IMR-90 (cell line): Measurements from ENCODE around the gene ZNF425. TPM values are rescaled to one million over a fixed set of nuclear protein-coding genes. Genes with fewer than 3 reads are reported as not detected.

Source experiments
- ATAC-seq: fragments of 200-7000 bp; cut with Tn5 transposase; 2 replicates; pipeline ENCODE4 v1.9.1; 2020; ENCODE audit warnings: low read depth, mild to moderate bottlenecking, moderate library complexity
- BruUV-seq: library from RNA; stranded (reverse); fragments of 400-500 nt; replicated peaks from 2 replicates; lab custom pipeline; 2021; lab: Mats Ljungman, UMichigan
- CTCF ChIA-PET: fragments of 300-600 bp; formaldehyde crosslinking; extraction: SDS; loops from one replicate; lab custom pipeline; 2021; ENCODE audit warnings: antibody characterized with exemption; lab: Yijun Ruan, JAX
- POLR2A ChIA-PET: fragments of 300-600 bp; sonication (Branson Sonifier 250); formaldehyde crosslinking; loops from one replicate; lab custom pipeline; 2022; ENCODE audit warnings: antibody characterized with exemption; ENCODE audit not compliant: unreplicated experiment; lab: Charles Lee
- DNase-seq: peaks from one replicate; pipeline ENCODE4 v3.0.0; 2013
- H2AFZ ChIP-seq: replicated peaks from 2 replicates; pipeline ENCODE3; 2013; ENCODE audit warnings: low read length, mild to moderate bottlenecking; ENCODE audit not compliant: poor library complexity
- H2AK5ac ChIP-seq: 2 replicates; pipeline ENCODE4 v1.6.1; 2013; ENCODE audit warnings: low read depth, low read length, inconsistent platforms
- H2AK9ac ChIP-seq: replicated peaks from 2 replicates; pipeline ENCODE3; 2013; ENCODE audit warnings: mild to moderate bottlenecking, low read depth, low read length, moderate library complexity; ENCODE audit not compliant: poor library complexity
- H2BK120ac ChIP-seq: 2 replicates; pipeline ENCODE4 v1.6.1; 2013; ENCODE audit warnings: low read depth, low read length, inconsistent platforms
- H2BK15ac ChIP-seq: 3 replicates; pipeline ENCODE4 v1.6.1; 2013; ENCODE audit warnings: low read depth, low read length, inconsistent platforms
- H2BK20ac ChIP-seq: 2 replicates; pipeline ENCODE4 v1.6.1; 2013; ENCODE audit warnings: low read depth, mild to moderate bottlenecking, inconsistent platforms, low read length, moderate library complexity
- H2BK5ac ChIP-seq: 2 replicates; pipeline ENCODE4 v1.6.1; 2013; ENCODE audit warnings: mild to moderate bottlenecking, low read depth, low read length, inconsistent platforms; ENCODE audit not compliant: poor library complexity, severe bottlenecking
- H3K14ac ChIP-seq: replicated peaks from 2 replicates; pipeline ENCODE4 v1.6.1; 2013; ENCODE audit warnings: low read depth, low read length, inconsistent platforms
- H3K18ac ChIP-seq: 2 replicates; pipeline ENCODE4 v1.6.1; 2013; ENCODE audit warnings: low read depth, low read length, control low read depth
- H3K23ac ChIP-seq: 2 replicates; pipeline ENCODE4 v1.6.1; 2013; ENCODE audit warnings: low read depth, low read length, inconsistent platforms
- H3K27ac ChIP-seq: 2 replicates; pipeline ENCODE4 v1.5.1; 2013; ENCODE audit warnings: mild to moderate bottlenecking, control low read depth, low read length; ENCODE audit not compliant: insufficient read depth
- H3K27me3 ChIP-seq: 2 replicates; pipeline ENCODE4 v1.6.1; 2013; ENCODE audit warnings: low read length; ENCODE audit not compliant: control insufficient read depth, insufficient read depth
- H3K36me3 ChIP-seq: 2 replicates; pipeline ENCODE4 v1.6.1; 2013; ENCODE audit warnings: low read length, mixed read lengths; ENCODE audit not compliant: control insufficient read depth, insufficient read depth
- H3K4ac ChIP-seq: 2 replicates; pipeline ENCODE4 v1.6.1; 2013; ENCODE audit warnings: low read depth, low read length, inconsistent platforms
- H3K4me1 ChIP-seq: 2 replicates; pipeline ENCODE4 v1.6.1; 2013; ENCODE audit warnings: low read length, mixed read lengths; ENCODE audit not compliant: control insufficient read depth, insufficient read depth
- H3K4me2 ChIP-seq: 2 replicates; pipeline ENCODE4 v1.6.1; 2013; ENCODE audit warnings: low read depth, mild to moderate bottlenecking, control low read depth, low read length, moderate library complexity
- H3K4me3 ChIP-seq: 2 replicates; pipeline ENCODE4 v1.5.1; 2013; ENCODE audit warnings: low read depth, mild to moderate bottlenecking, control low read depth, low read length, moderate library complexity; ENCODE audit not compliant: insufficient read depth
- H3K56ac ChIP-seq: 2 replicates; pipeline ENCODE4 v1.6.1; 2013; ENCODE audit warnings: low read length, inconsistent platforms; ENCODE audit not compliant: insufficient read depth; ENCODE audit errors: extremely low read depth
- H3K79me1 ChIP-seq, 2 experiments: 2 replicates each; pipeline ENCODE4 v1.6.1; 2013; ENCODE audit warnings: low read length in 2 of 2, inconsistent platforms in 1 of 2, low read depth in 1 of 2
- H3K9ac ChIP-seq: 2 replicates; pipeline ENCODE4 v1.6.1; 2013; ENCODE audit warnings: low read depth, low read length, control low read depth
- H3K9me1 ChIP-seq: 2 replicates; pipeline ENCODE4 v1.6.1; 2013; ENCODE audit warnings: low read length, inconsistent platforms; ENCODE audit not compliant: insufficient read depth
- H3K9me3 ChIP-seq: 2 replicates; pipeline ENCODE4 v1.6.1; 2013; ENCODE audit warnings: low read length; ENCODE audit not compliant: control insufficient read depth, insufficient read depth
- H4K20me1 ChIP-seq: 2 replicates; pipeline ENCODE4 v1.6.1; 2013; ENCODE audit warnings: low read length, inconsistent platforms; ENCODE audit not compliant: insufficient read depth
- H4K5ac ChIP-seq: 2 replicates; pipeline ENCODE4 v1.6.1; 2013; ENCODE audit warnings: mild to moderate bottlenecking, low read depth, low read length, control low read depth
- H4K8ac ChIP-seq, 2 experiments: 2 replicates each; pipeline ENCODE4 v1.6.1; 2013; ENCODE audit warnings: low read depth in 2 of 2, low read length in 2 of 2, control low read depth in 1 of 2, inconsistent platforms in 1 of 2
- H4K91ac ChIP-seq: 2 replicates; pipeline ENCODE4 v1.6.1; 2013; ENCODE audit warnings: low read depth, low read length, inconsistent platforms; ENCODE audit not compliant: insufficient read depth
- BHLHE40 ChIP-seq: fragments of 150-350 bp; IDR thresholded peaks from 2 replicates; pipeline ENCODE4 v1.6.1; 2016; ENCODE audit warnings: mild to moderate bottlenecking, low read depth, low read length
- CEBPB ChIP-seq: IDR thresholded peaks from 2 replicates; pipeline ENCODE4 v1.6.1; 2012; ENCODE audit warnings: low read depth, low read length, improper control_type of control experiment
- CHD1 ChIP-seq: IDR thresholded peaks from 2 replicates; pipeline ENCODE4 v1.6.1; 2012; ENCODE audit warnings: low read depth, low read length, improper control_type of control experiment
- CTCF ChIP-seq: conservative IDR thresholded peaks from 2 replicates; pipeline ENCODE4 v1.5.1; 2012; ENCODE audit warnings: mild to moderate bottlenecking, low read depth, low read length, improper control_type of control experiment
- FOS ChIP-seq: fragments of 150-350 bp; IDR thresholded peaks from 2 replicates; pipeline ENCODE4 v1.6.1; 2016; ENCODE audit warnings: low read depth, low read length
- MAZ ChIP-seq: IDR thresholded peaks from 2 replicates; pipeline ENCODE4 v1.6.1; 2012; ENCODE audit warnings: low read depth, mild to moderate bottlenecking, low read length, improper control_type of control experiment, moderate library complexity, borderline replicate concordance
- POLR2A ChIP-seq: IDR thresholded peaks from 2 replicates; pipeline ENCODE4 v1.6.1; 2012; ENCODE audit warnings: mild to moderate bottlenecking, low read depth, low read length
- RAD21 ChIP-seq: IDR thresholded peaks from 2 replicates; pipeline ENCODE4 v1.6.1; 2012; ENCODE audit warnings: low read length, improper control_type of control experiment
- RCOR1 ChIP-seq: IDR thresholded peaks from 2 replicates; pipeline ENCODE4 v1.6.1; 2012; ENCODE audit warnings: mild to moderate bottlenecking, low read length, improper control_type of control experiment; ENCODE audit not compliant: insufficient replicate concordance
- SMC3 ChIP-seq: fragments of 150-350 bp; IDR thresholded peaks from 2 replicates; pipeline ENCODE4 v1.6.1; 2016; ENCODE audit warnings: low read depth, mild to moderate bottlenecking, antibody characterized with exemption, low read length, moderate library complexity
- USF2 ChIP-seq: fragments of 150-350 bp; IDR thresholded peaks from 2 replicates; pipeline ENCODE4 v1.6.1; 2017; ENCODE audit warnings: mild to moderate bottlenecking, antibody characterized with exemption, low read length, low read depth
- WGBS, 2 experiments: methylation state at CpG; one replicate each; pipeline versions ENCODE4 v1.1.5 to v1.1.7; 2013; ENCODE audit warnings: missing lambda C conversion rate in 2 of 2; ENCODE audit not compliant: insufficient read length in 1 of 2; ENCODE audit errors: extremely low coverage in 2 of 2; 5-methylcytosine and 5-hydroxymethylcytosine counted together
- dilution Hi-C: fragments of 300-500 bp; cut with HindIII; formaldehyde crosslinking; loops from one replicate; pipeline ENCODE4 v1.14.3; 2018; ENCODE audit warnings: low sequenced_read_pairs; ENCODE audit not compliant: unreplicated experiment
- in situ Hi-C: fragments of 300-500 bp; cut with MboI; formaldehyde crosslinking; loops from 3 replicates; pipeline ENCODE4 v1.14.3; 2019; ENCODE audit warnings: low sequenced_read_pairs, inconsistent platforms, mixed read lengths
- intact Hi-C: fragments of 100-400 bp; cut with micrococcal nuclease; formaldehyde crosslinking; loops from 2 replicates; pipeline ENCODE4 v1.10.0; 2022
- polyA plus RNA-seq, 3 experiments: library from polyadenylated mRNA; depleted of rRNA; stranded (reverse); fragments of >200 nt; gene quantifications; 2 replicates each; pipeline ENCODE4 v1.2.3, GENCODE V29; 2012; ENCODE audit warnings: low replicate concordance in 1 of 3
- total RNA-seq: library from RNA; depleted of rRNA; stranded (reverse); fragments of >200 nt; gene quantifications from 2 replicates; pipeline ENCODE4 v1.2.3, GENCODE V29; 2012

Gene ZNF425
- total and polyA plus RNA-seq, 2 of the 4 experiments (the other 2 are of a cell fraction), result 1.2 to 2.3 TPM

- ChIA-PET POLR2A (no interaction called here), CTCF (no interaction called here)
- BruUV-seq, result no TSS peak
Measured at GRCh38 chr7:149081914-149082313, 44.2 kb downstream of the ZNF425 start.

More at GRCh38 chr7:149081914-149082313, 44.2 kb downstream of the ZNF425 start:
- Histone ChIP-seq H3K4me1 (no peaks in the 10 kb centered on the region), H3K9ac (no peak overlapping the region), H3K56ac (no peak overlapping the region), H2BK15ac (no peak overlapping the region), H4K8ac (no peak overlapping the region), H2AFZ (no peak overlapping the region), H3K36me3 (0 out of 2 replicates have a peak, but pooled peaks cover 1% of the 10 kb centered on the region), H3K4me2 (no peak overlapping the region), H3K18ac (no peak overlapping the region), H2BK20ac (no peak overlapping the region), H2BK5ac (no peak overlapping the region), H3K79me1 (peaks cover 7 to 14% of the 10 kb centered on the region in 2 experiments; a peak in 3 of 4 replicates), H4K91ac (no peak overlapping the region), H3K14ac (no peak overlapping the region), H3K9me1 (0 out of 2 replicates have a peak, but pooled peaks cover 3% of the 10 kb centered on the region), H3K9me3 (no peaks in the 10 kb centered on the region), H2AK5ac (no peak overlapping the region), H2BK120ac (no peak overlapping the region), H2AK9ac (no peak overlapping the region), H3K4ac (no peak overlapping the region), H3K4me3 (no peak overlapping the region), H4K20me1 (no peaks in the 10 kb centered on the region), H3K27me3 (no peaks in the 10 kb centered on the region), H4K5ac (no peak overlapping the region), H3K23ac (no peak overlapping the region), H3K27ac (no peak overlapping the region)
- no peak for DNase-seq
- ATAC-seq, result no peak
- intact Hi-C loops (no loop called here), dilution Hi-C loops (no loop called here), in situ Hi-C loops (no loop called here)
- WGBS, 2 experiments, result no CpG with 5 or more reads among the region's 6 CpGs
- TF ChIP-seq CTCF (no peak), POLR2A (no peak), MAZ (no peak), SMC3 (no peak), RAD21 (no peak), USF2 (no peak), CEBPB (no peak), RCOR1 (no peak), CHD1 (no peak), BHLHE40 (no peak), FOS (no peak)
